Raji (cell line): ENCODE results near the gene MRPS26.

Source experiments
- POLR2A ChIP-seq: IDR thresholded peaks from 2 replicates; pipeline ENCODE4 v1.6.1; 2011; ENCODE audit warnings: low read depth, low read length, control low read depth; ENCODE audit not compliant: insufficient read depth

MRPS26 gene

GRCh38 chr20:3038454-3038853, 7.4 kb upstream of the MRPS26 start:
- no peak for TF ChIP-seq POLR2A

- TF ChIP-seq POLR2A = no peak
Measured at GRCh38 chr20:3039426-3039825, 6.4 kb upstream of the MRPS26 start.

GRCh38 chr20:3040086-3040485, 5.8 kb upstream of the MRPS26 start:
- TF ChIP-seq POLR2A = no peak

GRCh38 chr20:3041854-3042409, 3.9 kb upstream of the MRPS26 start:
- TF ChIP-seq POLR2A = no peak

GRCh38 chr20:3042625-3043024, 3.2 kb upstream of the MRPS26 start:
- no peak for TF ChIP-seq POLR2A

DNA sequence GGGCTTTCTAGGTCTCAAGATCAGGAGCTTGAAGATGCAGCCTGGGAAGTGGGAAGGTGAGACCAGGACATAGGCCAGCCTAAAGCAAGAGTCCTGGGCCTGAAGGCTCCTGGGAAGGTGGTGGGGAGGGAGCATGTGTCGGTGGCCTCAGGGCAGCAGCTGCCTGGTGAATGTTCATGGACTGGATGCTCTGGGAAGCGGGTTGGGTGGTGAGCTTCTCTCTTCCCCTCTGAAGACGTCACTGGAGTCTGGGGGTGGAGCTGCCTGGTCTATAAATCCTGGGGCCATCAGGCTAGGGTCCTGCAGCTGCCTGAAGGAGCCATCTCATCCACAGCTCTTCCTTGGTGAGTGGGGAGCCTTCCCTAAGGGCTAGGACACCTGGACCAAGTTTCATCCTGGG, 2.5 kb upstream of the MRPS26 start, which contains the start of gene GNRH2:
Gene GNRH2, plus strand, starts transcription at position 301 of the 400 bp plus-strand sequence. CDS start 793 bp downstream, outside the sequence.
- no peak for TF ChIP-seq POLR2A

- TF ChIP-seq POLR2A = no peak
Measured at GRCh38 chr20:3044336-3044965, 1.4 kb upstream of the MRPS26 start.

DNA sequence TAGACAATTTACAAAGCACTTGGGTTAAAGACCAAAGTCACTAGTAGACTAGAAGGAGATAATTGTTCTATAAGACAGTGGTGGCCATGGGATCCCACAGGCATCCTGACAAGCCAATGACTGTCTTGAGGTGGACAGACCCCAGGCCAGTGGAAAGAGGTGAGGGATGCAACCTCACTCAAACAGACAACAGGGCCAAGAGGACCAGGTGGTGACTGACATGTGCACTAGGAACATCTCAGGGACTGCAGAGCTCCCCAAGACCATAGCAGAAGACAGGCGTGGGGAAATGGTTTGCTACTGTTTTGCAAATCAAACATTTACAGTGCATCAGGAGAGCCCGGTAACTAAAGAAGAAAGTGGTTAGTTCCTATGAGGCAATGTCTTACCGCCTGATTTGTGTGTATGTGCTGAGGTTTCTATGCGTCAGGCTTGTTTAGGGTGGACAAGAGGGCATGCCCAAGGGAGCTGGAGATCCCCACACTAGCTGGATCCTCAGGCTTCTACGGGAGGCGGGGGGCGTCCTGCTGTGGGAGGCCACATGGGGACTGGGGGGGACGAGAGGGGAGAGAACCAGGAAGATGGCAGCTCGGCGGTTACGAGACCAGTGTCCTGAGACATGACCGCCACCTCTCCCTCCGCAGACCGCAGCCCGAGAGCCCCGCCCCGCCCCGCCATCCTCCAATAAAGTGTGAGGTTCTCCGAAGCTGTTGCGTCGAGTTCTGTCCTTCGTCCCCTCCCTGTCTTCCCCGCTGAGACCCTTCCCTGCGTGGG, 623 bp upstream of the MRPS26 start:
- TF ChIP-seq POLR2A = no peak

GRCh38 chr20:3046677-3047462, 1.0 kb downstream of the MRPS26 start:
- TF ChIP-seq POLR2A = no peak

DNA sequence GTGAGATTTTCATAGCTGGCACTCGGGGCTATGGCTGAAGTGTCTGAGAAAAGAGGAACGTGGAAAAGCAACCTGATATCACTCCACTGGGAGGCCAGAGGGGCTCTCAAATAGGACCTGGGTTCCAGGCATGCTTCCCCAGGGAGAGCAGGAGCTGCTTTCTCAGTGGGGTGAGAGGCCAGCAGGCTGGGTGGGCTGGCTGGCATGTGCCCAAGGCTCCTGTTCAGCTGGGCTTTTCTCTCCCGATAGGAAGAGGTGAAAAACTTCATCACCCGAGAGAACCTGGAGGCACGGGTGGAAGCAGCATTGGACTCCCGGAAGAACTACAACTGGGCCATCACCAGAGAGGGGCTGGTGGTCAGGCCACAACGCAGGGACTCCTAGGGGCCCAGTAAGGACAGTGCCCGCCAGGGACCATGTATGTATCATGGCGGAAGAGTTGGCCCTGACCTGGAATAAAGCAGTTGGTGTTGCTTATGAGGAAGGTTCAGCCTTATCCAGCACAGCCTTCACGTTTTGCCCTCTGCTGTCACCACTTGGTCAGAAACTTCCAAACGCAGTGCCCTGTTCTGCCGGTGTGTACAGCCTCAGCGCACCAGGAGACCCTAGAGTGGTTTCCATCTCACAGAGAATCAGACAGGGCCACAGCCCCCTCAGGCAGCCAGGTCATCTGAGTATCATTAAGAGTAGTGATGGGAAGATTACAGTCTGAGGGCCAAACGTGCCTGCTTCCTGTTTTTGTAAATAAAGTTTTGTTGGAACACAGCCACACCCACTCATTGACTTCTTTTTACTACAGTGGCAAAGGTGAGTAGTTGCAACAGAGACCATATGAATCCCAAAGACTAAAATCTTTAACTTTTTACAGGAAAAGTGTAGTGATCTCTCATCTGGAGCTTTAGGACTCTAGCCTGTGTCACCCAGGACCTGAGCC, 1.9 kb downstream of the MRPS26 start:
- TF ChIP-seq POLR2A = no peak

DNA sequence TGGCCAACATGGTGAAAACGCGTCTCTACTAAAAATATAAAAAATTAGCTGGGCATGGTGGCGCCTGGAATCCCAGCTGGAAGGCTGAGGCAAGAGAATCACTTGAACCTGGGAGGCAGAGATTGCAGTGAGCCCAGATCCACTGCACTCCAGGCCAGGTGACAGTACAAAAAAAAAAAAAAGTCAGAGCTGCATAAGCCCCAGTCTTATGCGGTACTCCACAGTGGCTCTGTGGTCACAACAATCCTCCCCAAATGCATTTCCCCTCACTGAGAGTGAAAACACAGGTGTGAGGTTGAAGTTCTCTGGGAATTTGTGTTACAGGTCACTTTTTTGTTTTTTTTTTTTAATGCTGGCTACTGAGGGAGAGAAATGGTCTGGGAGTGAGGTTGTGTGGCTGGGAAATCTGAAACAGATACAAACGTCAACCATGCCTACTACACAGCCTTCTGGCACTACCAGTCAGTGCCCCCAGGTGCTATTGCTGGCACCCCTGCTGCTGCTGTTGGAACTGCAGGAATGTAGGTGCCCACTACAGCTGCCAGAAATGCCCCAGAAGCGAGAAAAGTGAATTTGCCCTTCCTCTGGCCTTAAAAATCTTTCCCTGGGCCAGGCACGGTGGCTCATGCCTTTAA, 5.7 kb downstream of the MRPS26 start:
- TF ChIP-seq POLR2A = no peak

DNA sequence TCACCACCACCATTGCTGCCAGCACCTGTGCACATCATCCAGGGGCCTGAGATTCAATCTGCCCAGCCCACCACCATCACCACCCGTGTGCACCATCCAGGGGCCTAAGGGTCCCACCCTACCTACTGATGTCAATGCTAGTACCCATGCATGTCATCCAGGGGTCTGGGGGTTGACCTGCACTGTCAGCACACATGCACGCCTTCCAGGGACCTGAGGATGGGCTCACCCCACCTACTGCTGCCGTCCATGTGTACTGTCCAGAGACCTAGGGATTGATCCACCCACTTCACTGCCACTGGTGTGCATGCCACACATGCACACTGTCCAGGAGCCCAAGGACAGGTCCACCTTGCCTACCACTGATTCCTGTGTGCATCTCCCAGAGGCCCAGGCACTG, 13.6 kb downstream of the MRPS26 start:
- no peak for TF ChIP-seq POLR2A

GRCh38 chr20:3067139-3068014, 21.5 kb downstream of the MRPS26 start:
- TF ChIP-seq POLR2A = no peak
